Urinary bladder (tissue), 4 donors: ENCODE results near the gene CIBAR2. TPM values are rescaled to one million over a fixed set of nuclear protein-coding genes. Genes with fewer than 3 reads are reported as not detected.

ENCODE experiments used
- DNase-seq: peaks from one replicate; pipeline ENCODE4 v3.0.0-alpha.2; 2015; ENCODE audit errors: extremely low spot score
- H3K27ac ChIP-seq: one replicate; pipeline ENCODE4 v1.5.1; 2013; ENCODE audit warnings: low read depth, mild to moderate bottlenecking, moderate library complexity
- H3K36me3 ChIP-seq: one replicate; pipeline ENCODE4 v1.6.1; 2013; ENCODE audit warnings: mild to moderate bottlenecking, moderate library complexity; ENCODE audit not compliant: insufficient read depth
- H3K4me1 ChIP-seq: one replicate; pipeline ENCODE4 v1.6.1; 2013; ENCODE audit warnings: mild to moderate bottlenecking, moderate library complexity; ENCODE audit not compliant: insufficient read depth
- H3K4me3 ChIP-seq: one replicate; pipeline ENCODE4 v1.5.1; 2013; ENCODE audit warnings: low read depth, low read length
- WGBS: extraction: QIAGEN DNeasy Blood & Tissue Kit; methylation state at CpG from one replicate; pipeline ENCODE4 v1.1.7; 2013; 5-methylcytosine and 5-hydroxymethylcytosine counted together
- polyA plus RNA-seq: library from polyadenylated mRNA; stranded (reverse); fragments of 200-250 nt; gene quantifications from one replicate; pipeline ENCODE4 v1.2.3, GENCODE V29; 2013
- total RNA-seq: library from RNA; depleted of rRNA; stranded (reverse); fragments of >200 nt; gene quantifications from one replicate; pipeline ENCODE4 v1.2.3, GENCODE V29; 2014
- donor health status: healthy with polysubstance abuse.
- donor health status: healthy.

The CIBAR2 gene
- total and polyA plus RNA-seq, 2 donors, result not detected

- Histone ChIP-seq H3K4me1 (no peaks in the 10 kb centered on the region), H3K36me3 (no peaks in the 10 kb centered on the region), H3K4me3 (no peak overlapping the region), H3K27ac (no peak overlapping the region)
- DNase-seq, result no peak
- 95% methylated on average over 9 of the region's 9 CpGs for WGBS
These were observed 38.2 kb upstream of the CIBAR2 start for GRCh38 chr16:85150331-85150940.

- no peak overlapping the region for H3K4me3 ChIP-seq
- WGBS, result 73% methylated on average over 14 of the region's 14 CpGs
- no peaks in the 10 kb centered on the region for H3K36me3 ChIP-seq
- H3K4me1 ChIP-seq, result no peaks in the 10 kb centered on the region
- H3K27ac ChIP-seq, result no peak overlapping the region
- DNase-seq, result no peak
These were observed 37.5 kb upstream of the CIBAR2 start for GRCh38 chr16:85149776-85150175.

GRCh38 chr16:85148931-85149330 is 36.7 kb upstream of the CIBAR2 start:
- no peak for DNase-seq
- H3K27ac ChIP-seq, result no peak overlapping the region
- no peak overlapping the region for H3K4me3 ChIP-seq
- 40% methylated on average over 9 of the region's 9 CpGs for WGBS
- H3K4me1 ChIP-seq, result no peaks in the 10 kb centered on the region
- no peaks in the 10 kb centered on the region for H3K36me3 ChIP-seq

- H3K27ac ChIP-seq, result peak overlapping the region; percentile 59
- no peaks in the 10 kb centered on the region for H3K36me3 ChIP-seq
- DNase-seq, result no peak
- no peak overlapping the region for H3K4me3 ChIP-seq
- 53% methylated on average over 27 of the region's 27 CpGs for WGBS
- H3K4me1 ChIP-seq, result no peaks in the 10 kb centered on the region
These were observed 34.8 kb upstream of the CIBAR2 start for GRCh38 chr16:85146922-85147651.

- Histone ChIP-seq H3K4me3 (no peak overlapping the region), H3K27ac (no peak overlapping the region), H3K36me3 (no peaks in the 10 kb centered on the region), H3K4me1 (no peaks in the 10 kb centered on the region)
- DNase-seq, result no peak
- WGBS, result 93% methylated on average over 4 of the region's 4 CpGs
These were observed 34.2 kb upstream of the CIBAR2 start for GRCh38 chr16:85146532-85146797.

GRCh38 chr16:85145734-85146531 is 33.7 kb upstream of the CIBAR2 start:
- WGBS, result 83% methylated on average over 20 of the region's 20 CpGs
- DNase-seq, result no peak
- Histone ChIP-seq H3K36me3 (no peaks in the 10 kb centered on the region), H3K4me3 (no peak overlapping the region), H3K4me1 (no peaks in the 10 kb centered on the region), H3K27ac (no peak overlapping the region)

- H3K4me1 ChIP-seq, result no peaks in the 10 kb centered on the region
- no peaks in the 10 kb centered on the region for H3K36me3 ChIP-seq
- no peak overlapping the region for H3K4me3 ChIP-seq
- WGBS, result 97% methylated on average over 10 of the region's 10 CpGs
- no peak overlapping the region for H3K27ac ChIP-seq
- no peak for DNase-seq
These were observed 32.9 kb upstream of the CIBAR2 start for GRCh38 chr16:85145188-85145587.

- Histone ChIP-seq H3K4me1 (no peaks in the 10 kb centered on the region), H3K27ac (no peak overlapping the region)
These were observed 32.0 kb upstream of the CIBAR2 start for GRCh38 chr16:85144026-85144915.

GRCh38 chr16:85142771-85143211 is 30.5 kb upstream of the CIBAR2 start:
- no peak overlapping the region for H3K4me3 ChIP-seq
- 88% methylated on average over 19 of the region's 19 CpGs for WGBS
- H3K27ac ChIP-seq, result no peak overlapping the region
- no peaks in the 10 kb centered on the region for H3K36me3 ChIP-seq
- DNase-seq, result no peak
- no peaks in the 10 kb centered on the region for H3K4me1 ChIP-seq

More at GRCh38 chr16:85144026-85144915, 32.0 kb upstream of the CIBAR2 start:
- DNase-seq, result no peak
- 78% methylated on average over 26 of the region's 26 CpGs for WGBS
- Histone ChIP-seq H3K36me3 (no peaks in the 10 kb centered on the region), H3K4me3 (no peak overlapping the region)

GRCh38 chr16:85142129-85142513 is 29.8 kb upstream of the CIBAR2 start:
- 91% methylated on average over 7 of the region's 7 CpGs for WGBS
- H3K4me1 ChIP-seq, result no peaks in the 10 kb centered on the region

GRCh38 chr16:85141491-85142128 is 29.3 kb upstream of the CIBAR2 start:
- WGBS, result 88% methylated on average over 17 of the region's 17 CpGs
- H3K36me3 ChIP-seq, result no peaks in the 10 kb centered on the region
- H3K27ac ChIP-seq, result no peak overlapping the region
- H3K4me1 ChIP-seq, result no peaks in the 10 kb centered on the region
- no peak overlapping the region for H3K4me3 ChIP-seq
- no peak for DNase-seq

More at GRCh38 chr16:85142129-85142513, 29.8 kb upstream of the CIBAR2 start:
- H3K36me3 ChIP-seq, result no peaks in the 10 kb centered on the region
- no peak overlapping the region for H3K27ac ChIP-seq
- DNase-seq, result no peak
- H3K4me3 ChIP-seq, result no peak overlapping the region

GRCh38 chr16:85140455-85141012 is 28.3 kb upstream of the CIBAR2 start:
- no peaks in the 10 kb centered on the region for H3K4me1 ChIP-seq
- no peak overlapping the region for H3K4me3 ChIP-seq
- WGBS, result 93% methylated on average over 12 of the region's 12 CpGs
- no peak overlapping the region for H3K27ac ChIP-seq
- DNase-seq, result no peak
- no peaks in the 10 kb centered on the region for H3K36me3 ChIP-seq
